ENCODE measurements around the gene MINDY3. TPM values are rescaled to one million over a fixed set of nuclear protein-coding genes. Genes with fewer than 3 reads are reported as not detected.

MINDY3 gene
- total and polyA plus RNA-seq, 2 donors (not counting 1 experiment from before 2014, with no cell fraction given) = 11.6 to 29.3 TPM

- no peaks in the 10 kb centered on the region for H3K79me2 ChIP-seq (ENCODE audit: control insufficient read depth, insufficient read depth, low read length)
- no peaks in the 10 kb centered on the region for H4K20me1 ChIP-seq (ENCODE audit: control insufficient read depth, insufficient read depth, low read length, poor library complexity, severe bottlenecking)
- Mint-ChIP-seq H3K9me3 (ENCODE audit: insufficient read depth) (no peaks in the 10 kb centered on the region), H3K4me3 (no peak overlapping the region), H3K27ac (no peak overlapping the region), H3K4me1 (no peaks in the 10 kb centered on the region), H3K27me3 (peaks cover 47% of the 10 kb centered on the region)
- ChIA-PET CTCF (no interaction called here), POLR2A (no interaction called here)
- H3K4me1 ChIP-seq (ENCODE audit: control insufficient read depth in 2 of 2, insufficient read depth in 2 of 2, low read length in 2 of 2) = no peaks in the 10 kb centered on the region
- WGBS (ENCODE audit: insufficient coverage) = 93% methylated on average over 3 of the region's 4 CpGs
- intact Hi-C loops (cut with micrococcal nuclease) = no loop called here
- no peak overlapping the region for H3K4me3 ChIP-seq (ENCODE audit: control extremely low read depth in 1 of 5, extremely low read depth in 1 of 5, insufficient read depth in 1 of 5, low read depth in 2 of 5, low read length in 4 of 5)
- no peak overlapping the region for H2AFZ ChIP-seq (ENCODE audit: insufficient read depth, low read depth, low read length, poor library complexity, severe bottlenecking)
- peaks cover 0 to 7% (median 0%) of the 10 kb centered on the region in 4 experiments for H3K27me3 ChIP-seq (replicated peaks in 1 of 4; ENCODE audit: control extremely low read depth in 1 of 4, control insufficient read depth in 3 of 4, insufficient read depth in 4 of 4, low read length in 3 of 4)
- no peak overlapping the region for H3K9ac ChIP-seq (ENCODE audit: low read length)
- H3K27ac ChIP-seq (ENCODE audit: low read length in 2 of 2) = no peak overlapping the region
- TF ChIP-seq CTCF (IDR thresholded peaks at IDR 0.05) (no peak), EZH2 (IDR thresholded peaks at IDR 0.05; ENCODE audit: borderline replicate concordance, insufficient read depth, low read depth, low read length, poor library complexity, severe bottlenecking) (no peak)
- ATAC-seq (ENCODE audit: low read depth) = no peak
- H3K4me2 ChIP-seq (replicated peaks; ENCODE audit: low read depth, low read length, poor library complexity, severe bottlenecking) = no peak overlapping the region
- H3K9me3 ChIP-seq (ENCODE audit: control extremely low read depth in 1 of 3, control insufficient read depth in 2 of 3, insufficient read depth in 1 of 3, low read length in 2 of 3) = no peaks in the 10 kb centered on the region
- DNase-seq = no peak
- no peaks in the 10 kb centered on the region for H3K36me3 ChIP-seq (replicated peaks in 1 of 2; ENCODE audit: control extremely low read depth in 1 of 2, control insufficient read depth in 1 of 2, extremely low read depth in 1 of 2, insufficient read depth in 2 of 2, low read length in 1 of 2)
These were observed 36.3 kb upstream of the MINDY3 start for GRCh38 chr10:15896654-15897053.

GRCh38 chr10:15884447-15884846 lies 24.1 kb upstream of the MINDY3 start:
- H3K4me3 Mint-ChIP-seq = no peak overlapping the region
- WGBS (ENCODE audit: insufficient coverage) = 76% methylated on average over 3 of the region's 3 CpGs
- H3K27ac Mint-ChIP-seq = no peak overlapping the region
- no peak for TF ChIP-seq CTCF (IDR thresholded peaks at IDR 0.05)
- no peak for TF ChIP-seq EZH2 (IDR thresholded peaks at IDR 0.05; ENCODE audit: borderline replicate concordance, insufficient read depth, low read depth, low read length, poor library complexity, severe bottlenecking)
- Histone ChIP-seq H3K36me3 (replicated peaks in 1 of 2; ENCODE audit: control extremely low read depth in 1 of 2, control insufficient read depth in 1 of 2, extremely low read depth in 1 of 2, insufficient read depth in 2 of 2, low read length in 1 of 2) (no peaks in the 10 kb centered on the region), H2AFZ (ENCODE audit: insufficient read depth, low read depth, low read length, poor library complexity, severe bottlenecking) (no peak overlapping the region), H3K4me1 (ENCODE audit: control insufficient read depth in 2 of 2, insufficient read depth in 2 of 2, low read length in 2 of 2) (no peaks in the 10 kb centered on the region), H3K9me3 (ENCODE audit: control extremely low read depth in 1 of 3, control insufficient read depth in 2 of 3, insufficient read depth in 1 of 3, low read length in 2 of 3) (no peaks in the 10 kb centered on the region), H3K9ac (ENCODE audit: low read length) (no peak overlapping the region), H3K27me3 (replicated peaks in 1 of 4; ENCODE audit: control extremely low read depth in 1 of 4, control insufficient read depth in 3 of 4, insufficient read depth in 4 of 4, low read length in 3 of 4) (peaks cover 0 to 9% (median 4%) of the 10 kb centered on the region in 4 experiments), H3K79me2 (ENCODE audit: control insufficient read depth, insufficient read depth, low read length) (no peaks in the 10 kb centered on the region), H4K20me1 (ENCODE audit: control insufficient read depth, insufficient read depth, low read length, poor library complexity, severe bottlenecking) (no peaks in the 10 kb centered on the region), H3K4me2 (replicated peaks; ENCODE audit: low read depth, low read length, poor library complexity, severe bottlenecking) (no peak overlapping the region), H3K27ac (ENCODE audit: low read length in 2 of 2) (no peak overlapping the region), H3K4me3 (ENCODE audit: control extremely low read depth in 1 of 5, extremely low read depth in 1 of 5, insufficient read depth in 1 of 5, low read depth in 2 of 5, low read length in 4 of 5) (no peak overlapping the region)
- DNase-seq (no peak), ATAC-seq (ENCODE audit: low read depth) (no peak)
- no peaks in the 10 kb centered on the region for H3K4me1 Mint-ChIP-seq
- intact Hi-C loops (cut with micrococcal nuclease) = no loop called here
- ChIA-PET POLR2A (no interaction called here), CTCF (no interaction called here)
- H3K27me3 Mint-ChIP-seq = peaks cover 45% of the 10 kb centered on the region
- H3K9me3 Mint-ChIP-seq (ENCODE audit: insufficient read depth) = no peaks in the 10 kb centered on the region
